NCI-H2107 treated with DMSO at 0.1 percent for 48 hours (cell line): ENCODE results near the gene KCNQ1OT1.

Source experiments
- DNase-seq: peaks from one replicate; lab custom pipeline; 2025; ENCODE audit not compliant: unreplicated experiment; lab: John Stamatoyannopoulos, UW

Gene KCNQ1OT1

GRCh38 chr11:2561696-2562581 lies 137.9 kb downstream of the KCNQ1OT1 start:
- no peak for DNase-seq

GRCh38 chr11:2559527-2560311 lies 140.1 kb downstream of the KCNQ1OT1 start:
- DNase-seq: no peak

- DNase-seq: no peak
These were observed 140.8 kb downstream of the KCNQ1OT1 start for GRCh38 chr11:2558861-2559526.

- no peak for DNase-seq
These were observed 141.4 kb downstream of the KCNQ1OT1 start for GRCh38 chr11:2558397-2558796.
